GM12891 (cell line): ENCODE data around the gene PAPSS2.

Experiments used
- PAX5 ChIP-seq: IDR thresholded peaks from 2 replicates; pipeline ENCODE4 v1.6.1; 2011; ENCODE audit warnings: low read length, moderate library complexity, mild to moderate bottlenecking; ENCODE audit not compliant: insufficient read depth, severe bottlenecking
- POLR2A ChIP-seq: IDR thresholded peaks from 2 replicates; pipeline ENCODE4 v1.6.1; 2011; ENCODE audit warnings: low read depth, low read length, control low read depth
- POLR2AphosphoS5 ChIP-seq: IDR thresholded peaks from 2 replicates; pipeline ENCODE4 v1.6.1; 2011; ENCODE audit warnings: low read depth, low read length, control low read depth
- POU2F2 ChIP-seq: IDR thresholded peaks from 2 replicates; pipeline ENCODE4 v1.6.1; 2011; ENCODE audit warnings: low read depth, mild to moderate bottlenecking, control low read depth, low read length, moderate library complexity
- SPI1 ChIP-seq: IDR thresholded peaks from 2 replicates; pipeline ENCODE4 v1.6.1; 2011; ENCODE audit warnings: low read depth, low read length, control low read depth
- TAF1 ChIP-seq: IDR thresholded peaks from 2 replicates; pipeline ENCODE4 v1.6.1; 2011; ENCODE audit warnings: low read depth, low read length, control low read depth

DNA sequence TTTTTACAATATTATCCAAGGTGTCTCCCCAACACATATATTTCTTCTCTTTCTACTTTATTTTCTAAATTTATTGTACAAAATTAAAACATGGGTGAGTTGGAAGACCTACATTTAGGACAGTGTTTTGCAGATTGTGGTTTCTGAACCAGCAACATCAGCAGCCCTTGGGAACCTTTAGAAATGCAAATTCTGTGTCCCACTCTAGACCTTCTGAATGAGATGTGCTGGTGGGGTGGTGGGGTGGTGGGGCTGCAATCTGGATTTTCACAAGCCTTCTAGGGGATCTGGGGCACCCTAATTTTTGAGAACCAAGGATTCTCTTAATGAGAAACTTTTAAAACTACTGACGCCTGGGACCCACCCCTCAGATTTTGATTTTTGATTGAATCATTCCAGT lies 7.4 kb upstream of the PAPSS2 start:
- TF ChIP-seq SPI1 = no peak
- no peak for TF ChIP-seq POLR2A
- no peak for TF ChIP-seq POLR2AphosphoS5
- no peak for TF ChIP-seq TAF1
- TF ChIP-seq POU2F2 = no peak
- TF ChIP-seq PAX5 = no peak
